Hematopoietic multipotent progenitor cell (in vitro differentiated cells): ENCODE data around the gene ACTL7A. TPM values are rescaled to one million over a fixed set of nuclear protein-coding genes. Genes with fewer than 3 reads are reported as not detected.
A peak's percentile ranks its signal among the peaks of the same experiment; 100 is the strongest.
"Not testable (repeated sequence)": the region's sequence is repeated elsewhere in the genome, so short reads cannot be mapped to it uniquely, and the experiment has no call there.

Experiments
- DNase-seq, 3 donors: peaks; one replicate each; pipeline ENCODE4 v3.0.0-alpha.2; 2011 to 2015; ENCODE audit warnings: low read depth in 2 of 3, low spot score in 2 of 3
- total RNA-seq: library from RNA; depleted of rRNA; stranded (reverse); fragments of >200 nt; gene quantifications from one replicate; pipeline ENCODE4 v1.2.3, GENCODE V29; 2012

ACTL7A gene
- total RNA-seq, 1 donor: not detected

GRCh38 chr9:108874058-108874788 is 12.2 kb downstream of the ACTL7A start:
- DNase-seq: no peak

- no peak for DNase-seq
Measured at GRCh38 chr9:108876425-108876824, 14.4 kb downstream of the ACTL7A start.

- DNase-seq: no peak
Measured at GRCh38 chr9:108877524-108877923, 15.5 kb downstream of the ACTL7A start.

GRCh38 chr9:108880738-108881316 is 18.8 kb downstream of the ACTL7A start:
- DNase-seq: no peak

GRCh38 chr9:108882052-108882888 is 20.2 kb downstream of the ACTL7A start:
- no peak for DNase-seq

GRCh38 chr9:108883085-108883484 is 21.0 kb downstream of the ACTL7A start:
- DNase-seq: no peak

- no peak for DNase-seq
Measured at GRCh38 chr9:108884701-108885100, 22.6 kb downstream of the ACTL7A start.

- DNase-seq: peak in 1 of 3 donors; percentile 24
Measured at GRCh38 chr9:108885643-108886348, 23.7 kb downstream of the ACTL7A start.

- DNase-seq: not testable (repeated sequence)
Measured at GRCh38 chr9:108886594-108887271, 24.7 kb downstream of the ACTL7A start.

- peak in 1 of 3 donors; percentile 2 for DNase-seq
Measured at GRCh38 chr9:108889649-108890067, 27.6 kb downstream of the ACTL7A start.

GRCh38 chr9:108894225-108894997 is 32.3 kb downstream of the ACTL7A start:
- DNase-seq: no peak

- no peak for DNase-seq
Measured at GRCh38 chr9:108897324-108898096, 35.4 kb downstream of the ACTL7A start.

GRCh38 chr9:108899023-108899695 is 37.1 kb downstream of the ACTL7A start:
- DNase-seq: not testable (repeated sequence)

GRCh38 chr9:108900176-108900575 is 38.1 kb downstream of the ACTL7A start:
- DNase-seq: no peak

GRCh38 chr9:108903420-108904103 is 41.5 kb downstream of the ACTL7A start:
- no peak for DNase-seq

- no peak for DNase-seq
Measured at GRCh38 chr9:108904161-108904560, 42.1 kb downstream of the ACTL7A start.

GRCh38 chr9:108905494-108905893 is 43.4 kb downstream of the ACTL7A start:
- DNase-seq: no peak

GRCh38 chr9:108910402-108910801 is 48.3 kb downstream of the ACTL7A start:
- DNase-seq: no peak
